ENCODE measurements around the gene CDC123.

Gene CDC123

DNA sequence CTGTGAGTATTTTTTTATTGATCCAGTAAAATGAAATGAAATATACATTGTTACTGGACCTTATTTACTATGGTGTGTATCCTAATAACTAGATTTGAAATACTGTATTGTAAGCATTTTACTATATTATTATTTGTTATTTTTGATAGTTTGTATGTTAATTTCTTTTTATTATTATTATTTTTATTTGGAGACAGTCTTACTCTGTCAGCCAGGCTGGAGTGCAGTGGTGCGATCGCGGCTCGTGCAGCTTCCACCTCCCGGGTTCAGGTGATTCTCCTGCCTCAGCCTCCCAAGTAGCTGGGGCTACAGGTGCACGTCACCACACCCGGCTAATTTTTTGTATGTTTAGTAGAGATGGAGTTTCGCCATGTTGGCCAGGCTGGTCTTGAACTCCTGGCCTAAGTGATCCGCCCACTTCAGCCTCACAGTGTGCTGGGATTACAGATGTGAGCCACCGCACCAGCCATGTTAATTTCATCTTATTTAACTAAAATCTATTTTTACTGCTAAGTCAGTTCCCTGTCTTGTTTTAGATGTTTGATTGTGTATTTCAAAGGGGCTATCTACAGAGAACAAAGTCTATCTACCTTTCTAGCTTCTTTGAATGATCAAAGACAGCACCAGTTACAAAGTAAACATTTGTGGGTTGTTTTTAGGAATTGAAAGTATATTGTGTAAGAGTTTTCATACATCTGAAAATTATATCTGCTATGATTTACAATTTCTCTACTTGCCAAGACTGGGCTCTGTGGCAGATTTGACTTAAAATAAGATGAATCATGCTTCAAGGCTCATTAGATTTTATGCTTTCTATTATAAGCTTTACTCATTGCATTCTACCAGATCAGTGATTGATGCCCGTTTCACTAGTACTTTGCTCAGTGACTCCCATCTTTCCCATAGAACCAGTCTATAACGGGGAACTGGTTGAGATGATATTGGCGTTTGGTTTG is 41.6 kb downstream of the CDC123 start:
- no peak for TF ChIP-seq EZH2phosphoT487 (IDR thresholded peaks at IDR 0.05; ENCODE audit: low read depth)
- TF ChIP-seq CTCF (IDR thresholded peaks at IDR 0.05; ENCODE audit: low read depth, low read length) = no peak
- Histone ChIP-seq H3K9me3 (ENCODE audit: insufficient read depth, low read length) (no peaks in the 10 kb centered on the region), H3K27ac (ENCODE audit: low read length) (no peak overlapping the region), H3K4me3 (ENCODE audit: low read length) (no peak overlapping the region), H3K36me3 (replicated peaks; ENCODE audit: low read depth, low read length) (peaks cover 23% of the 10 kb centered on the region), H3K4me1 (ENCODE audit: low read length) (peaks cover 21% of the 10 kb centered on the region), H3K27me3 (ENCODE audit: low read depth, low read length) (no peaks in the 10 kb centered on the region), H3K4me2 (ENCODE audit: low read length) (no peak overlapping the region), H3K79me2 (ENCODE audit: low read length) (peaks cover 11% of the 10 kb centered on the region), H2AFZ (ENCODE audit: low read depth, low read length) (no peak overlapping the region), H4K20me1 (ENCODE audit: insufficient read depth, low read length) (peaks cover 16% of the 10 kb centered on the region; the same call in 1 of the 2 replicates), H3K9ac (ENCODE audit: low read length) (no peak overlapping the region)

GRCh38 chr10:12238821-12239220 is 42.8 kb downstream of the CDC123 start:
- no peak for TF ChIP-seq CTCF (IDR thresholded peaks at IDR 0.05; ENCODE audit: low read depth, low read length)
- Histone ChIP-seq H3K4me1 (ENCODE audit: low read length) (peaks cover 34% of the 10 kb centered on the region), H2AFZ (ENCODE audit: low read depth, low read length) (no peak overlapping the region), H3K4me3 (ENCODE audit: low read length) (no peak overlapping the region), H3K9ac (ENCODE audit: low read length) (no peak overlapping the region), H3K27ac (ENCODE audit: low read length) (no peak overlapping the region), H3K27me3 (ENCODE audit: low read depth, low read length) (no peaks in the 10 kb centered on the region), H3K79me2 (ENCODE audit: low read length) (peaks cover 11% of the 10 kb centered on the region), H3K9me3 (ENCODE audit: insufficient read depth, low read length) (no peaks in the 10 kb centered on the region), H3K36me3 (replicated peaks; ENCODE audit: low read depth, low read length) (peaks cover 23% of the 10 kb centered on the region), H4K20me1 (ENCODE audit: insufficient read depth, low read length) (peaks cover 16% of the 10 kb centered on the region; the same call in 1 of the 2 replicates), H3K4me2 (ENCODE audit: low read length) (no peak overlapping the region)

DNA sequence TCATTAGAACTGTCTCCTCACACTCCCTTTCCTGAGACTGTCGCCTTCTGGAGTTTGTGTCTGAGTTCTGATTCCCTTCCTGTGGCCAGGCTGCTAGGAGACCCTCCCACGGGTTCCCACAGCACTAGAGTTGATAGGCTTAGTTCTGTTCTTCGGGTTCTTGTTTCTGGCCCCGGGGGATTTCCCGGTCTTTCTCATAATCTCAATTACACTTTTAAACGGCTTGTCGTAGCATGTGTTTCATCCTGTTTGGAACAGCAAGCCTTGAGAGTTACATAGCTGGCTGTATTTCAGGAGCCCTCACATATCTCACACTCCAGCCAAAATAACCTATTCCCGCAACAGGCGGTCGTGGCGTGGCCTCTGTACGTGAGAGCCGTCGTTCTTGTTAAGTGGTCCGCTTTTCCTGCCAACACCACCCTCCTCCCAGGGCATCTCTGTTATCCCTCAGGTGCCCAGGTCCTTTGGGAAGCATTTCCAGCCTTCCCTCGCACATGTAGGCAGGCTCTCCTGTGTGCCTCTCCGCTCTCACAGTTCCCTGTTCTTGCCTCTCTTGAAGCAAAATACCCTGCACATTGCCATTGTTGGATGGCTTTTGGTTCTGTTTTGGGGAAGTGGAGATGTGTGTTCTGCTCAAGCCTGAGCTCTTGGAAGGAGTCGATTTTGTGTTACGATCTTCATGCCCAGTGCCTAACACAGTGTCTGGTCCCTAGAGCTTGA is 46.0 kb downstream of the CDC123 start:
- Histone ChIP-seq H3K4me2 (ENCODE audit: low read length) (peak overlapping the region; percentile 39), H3K36me3 (replicated peaks; ENCODE audit: low read depth, low read length) (peaks cover 14% of the 10 kb centered on the region), H3K4me3 (ENCODE audit: low read length) (no peak overlapping the region), H4K20me1 (ENCODE audit: insufficient read depth, low read length) (peaks cover 16% of the 10 kb centered on the region; the same call in 1 of the 2 replicates), H3K9me3 (ENCODE audit: insufficient read depth, low read length) (no peaks in the 10 kb centered on the region), H3K27ac (ENCODE audit: low read length) (no peak overlapping the region), H3K79me2 (ENCODE audit: low read length) (peaks cover 11% of the 10 kb centered on the region), H3K9ac (ENCODE audit: low read length) (no peak overlapping the region), H3K4me1 (ENCODE audit: low read length) (peaks cover 39% of the 10 kb centered on the region), H3K27me3 (ENCODE audit: low read depth, low read length) (no peaks in the 10 kb centered on the region), H2AFZ (ENCODE audit: low read depth, low read length) (no peak overlapping the region)
- TF ChIP-seq CTCF (IDR thresholded peaks at IDR 0.05; ENCODE audit: low read depth, low read length) (no peak), EZH2phosphoT487 (IDR thresholded peaks at IDR 0.05; ENCODE audit: low read depth) (no peak)

All from OCI-LY3 (cell line).